Measurements from ENCODE around the gene ARHGAP5.

DNA sequence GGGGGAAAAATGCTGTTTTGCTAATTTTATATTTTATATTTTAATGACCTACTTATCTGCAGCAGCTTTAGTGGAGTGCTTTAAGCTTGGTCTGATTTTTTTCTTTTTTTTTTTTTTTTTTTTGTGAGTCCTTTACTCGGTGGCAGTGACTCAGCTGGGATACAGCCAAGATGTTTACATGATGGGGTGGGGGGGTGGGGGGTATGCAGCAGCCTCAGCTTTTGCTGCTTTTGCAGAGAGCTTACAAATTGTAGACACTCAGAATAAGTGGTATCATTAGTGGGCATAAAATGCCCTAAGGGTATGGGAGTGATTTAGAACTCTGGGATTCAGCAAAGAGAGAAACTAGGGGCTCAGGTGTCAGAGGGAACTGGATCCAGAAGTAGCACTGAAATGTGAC is 38.2 kb upstream of the ARHGAP5 start:
- TF ChIP-seq, protein P1, sequence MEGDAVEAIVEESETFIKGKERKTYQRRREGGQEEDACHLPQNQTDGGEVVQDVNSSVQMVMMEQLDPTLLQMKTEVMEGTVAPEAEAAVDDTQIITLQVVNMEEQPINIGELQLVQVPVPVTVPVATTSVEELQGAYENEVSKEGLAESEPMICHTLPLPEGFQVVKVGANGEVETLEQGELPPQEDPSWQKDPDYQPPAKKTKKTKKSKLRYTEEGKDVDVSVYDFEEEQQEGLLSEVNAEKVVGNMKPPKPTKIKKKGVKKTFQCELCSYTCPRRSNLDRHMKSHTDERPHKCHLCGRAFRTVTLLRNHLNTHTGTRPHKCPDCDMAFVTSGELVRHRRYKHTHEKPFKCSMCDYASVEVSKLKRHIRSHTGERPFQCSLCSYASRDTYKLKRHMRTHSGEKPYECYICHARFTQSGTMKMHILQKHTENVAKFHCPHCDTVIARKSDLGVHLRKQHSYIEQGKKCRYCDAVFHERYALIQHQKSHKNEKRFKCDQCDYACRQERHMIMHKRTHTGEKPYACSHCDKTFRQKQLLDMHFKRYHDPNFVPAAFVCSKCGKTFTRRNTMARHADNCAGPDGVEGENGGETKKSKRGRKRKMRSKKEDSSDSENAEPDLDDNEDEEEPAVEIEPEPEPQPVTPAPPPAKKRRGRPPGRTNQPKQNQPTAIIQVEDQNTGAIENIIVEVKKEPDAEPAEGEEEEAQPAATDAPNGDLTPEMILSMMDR (IDR thresholded peaks at IDR 0.05) = no peak
- TF ChIP-seq POLR2A (IDR thresholded peaks at IDR 0.05) (no peak), EP300 (IDR thresholded peaks at IDR 0.05) (no peak)

Measured in ovary (tissue), 3 donors.